ENCODE data around the gene DNAH8.

DNAH8 gene

DNA sequence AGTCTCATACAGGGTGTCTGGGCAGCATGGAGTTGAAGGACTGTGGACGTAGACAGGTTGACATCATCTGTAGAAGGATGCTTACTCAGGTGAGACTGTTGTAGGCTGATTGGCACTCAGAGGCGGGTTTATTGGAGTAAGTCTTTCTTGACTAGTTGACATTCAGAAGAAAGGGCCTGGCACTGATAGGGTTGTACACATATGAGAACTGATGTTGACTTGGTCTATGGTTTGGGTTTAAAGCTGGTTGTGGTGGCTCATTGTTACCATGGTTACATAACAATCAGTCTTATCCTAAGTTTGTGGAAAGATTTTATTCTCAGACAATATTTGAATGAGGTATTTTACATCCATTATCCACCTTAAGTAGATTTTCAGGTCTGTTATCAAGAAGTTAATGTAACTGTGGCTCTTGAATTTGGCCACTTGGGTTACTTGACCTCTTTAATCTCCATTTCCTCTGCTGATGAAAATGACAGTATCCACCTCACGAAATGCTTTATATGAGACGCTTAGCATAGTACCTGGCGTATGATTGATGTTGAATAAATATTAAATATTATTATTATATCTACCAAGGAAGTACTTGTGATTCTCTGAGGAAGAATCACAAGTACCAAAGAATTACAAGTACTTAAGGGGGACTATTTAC, 109.3 kb downstream of the DNAH8 start:
- CTCF ChIA-PET = no interaction called here
- POLR2A ChIA-PET = no interaction called here
- DNase-seq (ENCODE audit: extremely low spot score) = no peak
- TF ChIP-seq, protein P1, sequence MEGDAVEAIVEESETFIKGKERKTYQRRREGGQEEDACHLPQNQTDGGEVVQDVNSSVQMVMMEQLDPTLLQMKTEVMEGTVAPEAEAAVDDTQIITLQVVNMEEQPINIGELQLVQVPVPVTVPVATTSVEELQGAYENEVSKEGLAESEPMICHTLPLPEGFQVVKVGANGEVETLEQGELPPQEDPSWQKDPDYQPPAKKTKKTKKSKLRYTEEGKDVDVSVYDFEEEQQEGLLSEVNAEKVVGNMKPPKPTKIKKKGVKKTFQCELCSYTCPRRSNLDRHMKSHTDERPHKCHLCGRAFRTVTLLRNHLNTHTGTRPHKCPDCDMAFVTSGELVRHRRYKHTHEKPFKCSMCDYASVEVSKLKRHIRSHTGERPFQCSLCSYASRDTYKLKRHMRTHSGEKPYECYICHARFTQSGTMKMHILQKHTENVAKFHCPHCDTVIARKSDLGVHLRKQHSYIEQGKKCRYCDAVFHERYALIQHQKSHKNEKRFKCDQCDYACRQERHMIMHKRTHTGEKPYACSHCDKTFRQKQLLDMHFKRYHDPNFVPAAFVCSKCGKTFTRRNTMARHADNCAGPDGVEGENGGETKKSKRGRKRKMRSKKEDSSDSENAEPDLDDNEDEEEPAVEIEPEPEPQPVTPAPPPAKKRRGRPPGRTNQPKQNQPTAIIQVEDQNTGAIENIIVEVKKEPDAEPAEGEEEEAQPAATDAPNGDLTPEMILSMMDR (IDR thresholded peaks at IDR 0.05; ENCODE audit: control extremely low read depth, extremely low read depth, low read depth, missing control alignments) = no peak

DNA sequence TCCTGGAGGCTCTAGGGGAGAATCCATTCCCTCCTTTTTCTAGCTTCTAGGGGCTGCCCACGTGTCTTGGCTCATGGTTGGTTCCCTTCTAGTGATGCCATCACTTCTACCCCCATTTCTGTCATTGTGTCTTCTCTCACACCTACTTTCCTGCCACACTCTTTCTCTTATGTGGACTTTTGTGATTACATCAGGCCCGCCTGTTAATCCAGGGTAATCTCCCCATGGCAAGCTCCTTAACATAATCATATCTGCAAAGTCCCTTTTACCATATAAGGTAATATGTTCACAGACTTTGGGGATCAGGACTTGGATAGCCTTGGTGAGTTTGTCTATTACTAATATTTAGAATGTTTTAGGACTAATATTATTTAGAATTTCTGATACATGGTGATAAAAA, 111.9 kb downstream of the DNAH8 start:
- DNase-seq (ENCODE audit: extremely low spot score) = no peak
- TF ChIP-seq, protein P1 (IDR thresholded peaks at IDR 0.05; ENCODE audit: control extremely low read depth, extremely low read depth, low read depth, missing control alignments) = no peak
- CTCF ChIA-PET = interaction anchor here (0.8 kb wide), 1 partner anchor 54 kb away, joined by 3 read pairs; no protein-coding TSS in a partner anchor
- POLR2A ChIA-PET = no interaction called here

GRCh38 chr6:38831865-38832264, 116.8 kb downstream of the DNAH8 start:
- TF ChIP-seq, protein P1 (IDR thresholded peaks at IDR 0.05; ENCODE audit: control extremely low read depth, extremely low read depth, low read depth, missing control alignments) = no peak
- DNase-seq (ENCODE audit: extremely low spot score) = no peak
- ChIA-PET POLR2A (no interaction called here), CTCF (no interaction called here)

DNA sequence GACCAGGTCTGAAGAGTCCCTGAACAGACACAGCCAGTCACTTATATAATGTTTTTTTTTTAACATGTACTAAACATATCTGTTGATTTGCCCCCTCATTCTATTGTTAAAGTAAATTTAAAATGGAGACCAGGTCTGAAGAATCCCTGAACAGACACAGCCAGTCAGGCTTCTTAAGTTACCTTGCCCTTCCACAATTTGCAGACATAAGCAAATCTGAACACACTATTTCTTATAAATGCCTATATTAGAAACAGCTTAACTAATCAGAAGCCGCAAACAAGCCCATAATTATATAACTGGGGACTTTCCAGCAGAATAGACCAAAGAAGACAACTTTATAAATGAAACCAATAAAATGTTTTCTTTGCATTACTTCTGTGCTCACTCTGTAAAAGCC, 118.2 kb downstream of the DNAH8 start:
- ChIA-PET POLR2A (no interaction called here), CTCF (no interaction called here)
- TF ChIP-seq, protein P1 (IDR thresholded peaks at IDR 0.05; ENCODE audit: control extremely low read depth, extremely low read depth, low read depth, missing control alignments) = no peak
- no peak for DNase-seq (ENCODE audit: extremely low spot score)

DNA sequence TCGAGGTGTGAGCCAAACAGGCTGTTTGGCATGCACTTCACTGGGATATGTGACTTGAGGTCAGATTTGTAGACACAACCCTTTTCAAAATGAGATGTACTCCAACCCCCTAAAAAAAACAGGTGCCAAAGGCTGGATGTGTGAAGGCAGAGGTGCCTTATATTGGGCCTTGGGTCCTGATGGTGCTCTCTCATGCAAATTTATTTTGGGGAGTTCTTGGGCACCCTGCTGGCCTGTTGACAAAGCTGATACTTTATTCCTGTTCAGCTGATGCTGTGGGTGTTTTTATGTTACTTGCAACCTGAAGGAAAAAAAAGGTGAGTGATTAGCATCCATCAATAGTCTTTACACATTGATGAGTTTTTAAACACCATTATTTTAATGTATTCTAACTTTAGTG, 121.5 kb downstream of the DNAH8 start:
- DNase-seq (ENCODE audit: extremely low spot score) = no peak
- CTCF ChIA-PET = no interaction called here
- TF ChIP-seq, protein P1 (IDR thresholded peaks at IDR 0.05; ENCODE audit: control extremely low read depth, extremely low read depth, low read depth, missing control alignments) = no peak
- POLR2A ChIA-PET = no interaction called here

DNA sequence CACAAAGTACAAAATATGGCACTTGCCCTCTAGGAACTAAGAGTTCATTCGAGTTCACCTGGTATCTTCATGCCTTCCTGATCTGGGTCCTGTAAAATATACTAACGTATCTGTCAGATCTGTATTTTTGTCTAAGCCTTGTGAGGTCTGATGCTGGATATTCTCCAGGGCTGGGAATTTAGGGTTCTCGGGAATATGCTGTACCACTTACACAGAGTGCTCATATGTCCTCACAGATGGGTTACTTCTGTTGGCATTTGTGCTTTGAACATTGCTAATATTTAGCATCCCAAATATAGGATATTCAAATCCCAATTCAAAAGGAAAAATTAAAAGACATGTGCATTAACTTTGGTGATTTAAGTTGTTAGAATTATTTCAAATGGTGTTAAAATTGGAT, 122.0 kb downstream of the DNAH8 start:
- POLR2A ChIA-PET = no interaction called here
- CTCF ChIA-PET = interaction anchor here (0.9 kb wide), 1 partner anchor 28 kb away, joined by 3 read pairs; no protein-coding TSS in a partner anchor
- TF ChIP-seq, protein P1 (IDR thresholded peaks at IDR 0.05; ENCODE audit: control extremely low read depth, extremely low read depth, low read depth, missing control alignments) = no peak
- DNase-seq (ENCODE audit: extremely low spot score) = no peak

All from GM10248 (cell line).